GM19463 (cell line): ENCODE results near the gene C6orf52.
"Not testable (repeated sequence)": the region's sequence is repeated elsewhere in the genome, so short reads cannot be mapped to it uniquely, and the experiment has no call there.

Experiments
- ATAC-seq: cut with Tn5 transposase; IDR thresholded peaks from one replicate; pipeline ENCODE4 v1.9.1; 2021; ENCODE audit warnings: mild to moderate bottlenecking, moderate library complexity; ENCODE audit not compliant: unreplicated experiment

C6orf52 gene

DNA sequence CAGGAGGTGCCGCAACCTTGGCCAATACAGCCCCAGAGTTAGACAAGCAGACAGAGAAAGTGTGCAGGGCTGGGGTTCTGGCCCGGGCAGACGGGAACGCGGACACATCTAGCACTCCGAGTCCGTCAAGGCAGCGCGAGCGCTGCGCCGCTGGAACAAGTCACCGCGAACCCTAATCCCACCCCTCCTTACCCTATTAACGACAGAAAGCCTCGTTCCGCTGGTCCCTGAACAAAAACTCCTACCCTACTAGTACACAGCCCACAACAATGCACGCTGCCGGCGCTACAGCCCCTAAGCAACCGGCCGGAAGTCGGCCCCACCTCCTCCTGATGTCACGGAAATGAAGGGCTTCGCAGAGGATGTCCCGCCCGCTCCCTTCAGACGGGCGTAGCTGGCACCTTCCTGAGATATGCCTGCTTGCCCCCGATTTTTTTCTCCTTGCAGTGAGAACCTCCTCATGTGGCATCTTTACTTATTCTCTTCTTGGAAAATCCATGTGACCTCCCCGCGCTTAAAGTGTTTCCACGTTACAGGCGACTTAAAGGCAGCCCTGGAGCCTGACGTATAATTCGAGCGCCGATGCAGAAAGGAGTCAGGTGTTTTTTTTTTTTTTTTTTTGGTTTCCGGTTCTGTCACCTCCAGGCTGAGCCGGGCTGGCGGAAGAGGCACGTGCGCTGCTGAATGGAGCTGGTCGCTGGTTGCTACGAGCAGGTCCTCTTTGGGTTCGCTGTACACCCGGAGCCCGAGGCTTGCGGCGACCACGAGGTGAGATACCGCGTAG is at the start of gene C6orf52, which contains the start of gene PAK1IP1:
C6orf52 (minus strand) TSS at position 315 of the 784 bp plus-strand sequence. CDS start 7,066 bp downstream, outside the sequence.
PAK1IP1 (plus strand) TSS at position 671 of the 784 bp plus-strand sequence; CDS start at position 685, 14 bp downstream.
- ATAC-seq = peak; percentile 99

DNA sequence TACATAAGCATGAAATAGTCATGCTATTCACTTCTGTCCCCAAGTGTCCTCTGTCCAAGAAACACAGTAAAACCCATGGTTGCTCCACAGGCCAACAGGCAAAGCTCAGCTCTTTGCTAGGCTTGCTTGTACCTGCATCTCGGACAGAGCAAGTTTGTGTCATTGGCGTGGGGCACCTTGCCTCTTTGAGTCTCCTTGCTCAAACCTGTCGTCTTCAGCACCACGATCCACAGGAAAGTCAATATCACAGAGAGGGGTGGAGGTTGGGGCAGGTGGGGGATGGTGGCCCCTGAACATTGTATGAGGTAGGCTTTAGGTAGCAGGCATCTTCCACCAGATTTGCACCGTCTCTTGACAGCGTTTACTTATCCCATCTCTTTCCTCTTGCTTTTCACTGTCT is 49.1 kb upstream of the C6orf52 start:
- ATAC-seq = no peak

DNA sequence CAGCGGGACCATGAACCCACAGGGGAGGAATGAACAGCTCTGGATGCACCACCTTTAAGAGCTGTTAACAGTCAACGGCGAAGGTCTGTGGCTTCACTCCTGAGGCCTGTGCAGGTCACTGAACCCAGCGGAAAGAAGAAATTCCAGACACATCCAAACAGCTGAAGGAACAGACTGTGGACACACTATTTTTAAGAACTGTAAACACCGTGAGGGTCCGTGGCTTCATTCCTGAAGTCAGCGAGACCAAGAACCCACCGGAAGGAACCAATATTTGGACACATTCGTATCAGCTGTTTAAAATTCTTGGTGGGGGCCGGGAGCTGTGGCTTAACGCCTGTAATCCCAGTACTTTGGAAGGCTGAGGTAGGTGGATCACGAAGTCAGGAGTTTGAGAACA is 47.8 kb upstream of the C6orf52 start:
- ATAC-seq = no peak

DNA sequence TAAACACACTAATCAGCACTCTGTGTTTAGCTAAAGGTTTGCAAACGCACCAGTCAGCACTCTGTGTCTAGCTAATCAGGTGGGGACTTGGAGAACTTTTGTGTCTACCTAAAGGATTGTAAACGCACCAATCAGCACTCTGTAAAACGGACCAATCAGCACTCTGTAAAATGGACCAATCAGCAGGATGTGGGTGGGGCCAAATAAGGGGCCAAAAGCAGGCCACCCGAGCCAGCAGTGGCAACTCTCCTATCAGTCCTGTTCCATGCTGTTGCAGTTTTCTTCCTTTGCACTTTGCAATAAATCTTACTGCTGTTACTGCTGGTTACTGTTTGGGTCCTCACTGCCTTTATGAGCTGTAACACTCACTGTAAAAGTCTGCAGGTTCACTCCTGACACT is 47.2 kb upstream of the C6orf52 start:
- not testable (repeated sequence) for ATAC-seq

DNA sequence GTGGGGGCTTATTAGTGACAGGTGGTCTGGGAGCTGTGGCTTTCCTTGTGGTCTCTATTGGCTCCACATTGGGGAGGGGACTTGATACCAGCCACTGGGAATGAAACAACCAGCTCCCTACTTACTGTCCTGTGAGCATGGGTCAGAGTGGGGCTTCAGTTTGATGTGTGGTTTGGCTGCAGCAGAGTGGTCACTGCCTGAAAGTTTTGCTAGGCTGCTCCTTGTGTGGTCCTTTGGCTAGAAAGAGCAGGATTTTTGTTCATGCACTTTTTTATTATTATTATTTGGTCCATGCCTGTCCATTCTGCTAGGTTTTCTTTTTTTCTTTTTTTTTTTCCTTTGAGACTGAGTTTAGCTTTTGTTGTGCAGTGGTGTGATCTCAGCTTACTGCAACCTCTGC is 45.6 kb upstream of the C6orf52 start:
- no peak for ATAC-seq

DNA sequence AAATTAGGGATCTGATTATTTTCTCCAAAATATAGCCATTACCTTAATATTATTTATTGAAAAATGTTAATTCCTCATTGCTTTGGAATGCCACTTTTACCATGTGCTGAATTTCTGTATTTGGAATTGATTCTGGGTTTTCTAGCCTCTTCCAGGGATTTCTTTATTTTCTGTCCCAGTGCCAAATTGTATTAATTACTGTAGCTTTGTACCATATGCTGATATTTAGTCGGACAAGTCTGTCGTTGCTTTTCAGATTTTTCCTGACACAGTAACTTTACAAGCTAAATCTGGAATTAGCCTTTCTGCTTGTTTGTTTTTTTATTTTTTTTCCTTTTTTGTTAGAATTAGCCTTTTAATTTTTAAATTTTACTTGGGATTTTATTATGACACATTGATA is 42.3 kb upstream of the C6orf52 start:
- ATAC-seq = no peak

DNA sequence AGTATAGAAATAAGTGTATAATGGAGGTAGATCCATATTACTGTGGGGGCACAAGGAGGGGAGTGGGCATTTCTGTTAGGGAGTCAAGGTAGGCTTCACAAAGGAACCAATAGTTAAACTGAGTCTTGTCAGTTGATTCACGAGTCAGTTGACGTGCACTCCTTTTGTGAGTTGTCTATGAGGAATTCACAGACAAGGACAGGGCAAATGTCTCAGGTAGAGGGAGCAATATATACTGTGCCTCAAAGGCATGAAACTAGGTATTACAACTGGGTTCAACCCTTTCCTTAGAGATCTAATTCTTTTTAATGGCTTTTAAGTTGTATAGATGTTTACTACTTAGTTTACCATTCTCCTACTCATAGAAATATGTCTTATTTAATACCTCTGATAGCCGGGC is 39.4 kb upstream of the C6orf52 start:
- no peak for ATAC-seq

DNA sequence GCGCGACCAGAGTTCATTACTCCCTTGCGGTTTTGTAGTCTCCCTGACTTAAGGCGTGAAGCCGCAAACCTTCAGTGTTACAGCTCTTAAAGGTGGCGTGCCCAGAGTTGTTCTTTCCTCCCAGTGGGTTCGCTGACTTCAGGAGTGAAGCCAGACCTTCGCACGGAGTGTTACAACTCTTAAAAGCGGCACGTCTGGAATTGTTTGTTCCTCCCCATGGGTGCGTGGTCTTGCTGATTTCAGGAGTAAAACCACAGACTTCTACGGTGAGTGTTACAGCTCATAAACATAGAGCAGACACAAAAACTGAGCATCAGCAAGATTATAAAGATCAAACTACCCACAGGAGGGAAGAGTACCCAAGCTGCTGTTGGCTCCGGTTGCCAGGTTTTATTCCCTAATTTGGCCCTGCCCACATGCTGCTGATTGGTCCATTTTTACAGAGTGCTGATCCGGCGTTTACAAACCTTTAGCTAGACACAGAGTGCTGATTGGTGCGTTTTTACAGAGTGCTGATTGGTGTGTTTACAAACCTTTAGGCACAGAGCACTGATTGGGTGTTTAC is 38.8 kb upstream of the C6orf52 start:
- ATAC-seq = no peak

DNA sequence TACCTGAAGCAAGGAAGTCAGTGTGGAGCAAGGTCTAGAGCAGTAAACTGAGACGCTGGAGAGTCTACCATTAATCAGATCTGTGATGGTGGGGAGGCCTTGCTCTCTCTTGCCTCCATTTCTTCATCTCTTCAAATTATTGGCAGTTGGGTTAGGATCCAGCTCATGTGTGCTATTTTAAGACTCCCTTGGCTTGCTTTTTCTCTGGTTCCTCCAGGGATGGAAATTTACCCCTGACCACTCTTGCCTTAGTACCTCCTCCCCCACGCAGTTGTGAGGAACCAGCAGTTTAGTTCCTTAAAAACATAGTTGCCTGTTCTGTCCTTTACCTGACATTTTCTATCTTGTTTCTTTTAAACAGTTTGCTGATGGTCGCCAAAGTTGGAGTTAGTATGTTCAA is 35.8 kb upstream of the C6orf52 start:
- ATAC-seq = no peak

DNA sequence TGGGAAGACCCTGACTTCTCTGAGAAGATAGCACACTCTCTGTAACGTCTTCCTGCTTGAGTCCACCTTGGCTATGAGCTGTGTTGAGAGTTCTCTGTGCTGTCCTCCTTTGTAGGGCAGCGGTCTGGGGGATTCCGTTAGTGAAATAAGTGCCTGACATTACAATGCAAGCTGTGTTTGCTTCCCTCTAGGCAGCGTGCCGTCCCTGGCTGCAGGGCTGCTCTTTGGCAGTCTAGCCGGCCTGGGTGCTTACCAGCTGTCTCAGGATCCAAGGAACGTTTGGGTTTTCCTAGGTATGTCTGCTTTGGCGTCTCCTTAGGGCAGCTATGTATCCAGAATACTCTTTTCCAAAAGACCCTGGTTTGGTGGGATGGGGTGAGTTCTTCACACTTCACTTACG is 31.3 kb upstream of the C6orf52 start:
- no peak for ATAC-seq

DNA sequence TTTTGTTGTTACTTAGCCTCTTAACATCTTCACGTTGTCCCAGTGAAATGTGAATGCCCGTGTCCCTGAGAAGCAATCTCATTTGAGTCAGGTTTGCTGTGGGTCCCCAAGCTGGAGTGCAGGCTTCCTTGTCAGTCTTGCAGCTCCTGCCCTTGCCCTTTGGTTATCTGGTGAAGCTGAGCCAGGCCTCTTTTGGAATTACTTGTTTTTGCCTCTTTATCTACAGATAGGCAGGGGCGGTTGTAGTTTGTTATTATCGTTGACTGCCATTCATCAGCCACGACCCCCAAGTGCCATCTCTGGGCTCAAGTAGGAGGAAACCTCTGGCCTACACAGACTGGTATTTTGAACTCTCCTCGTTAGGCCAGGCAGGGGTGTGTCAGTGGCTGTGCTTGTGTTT is 30.6 kb upstream of the C6orf52 start:
- ATAC-seq = no peak

DNA sequence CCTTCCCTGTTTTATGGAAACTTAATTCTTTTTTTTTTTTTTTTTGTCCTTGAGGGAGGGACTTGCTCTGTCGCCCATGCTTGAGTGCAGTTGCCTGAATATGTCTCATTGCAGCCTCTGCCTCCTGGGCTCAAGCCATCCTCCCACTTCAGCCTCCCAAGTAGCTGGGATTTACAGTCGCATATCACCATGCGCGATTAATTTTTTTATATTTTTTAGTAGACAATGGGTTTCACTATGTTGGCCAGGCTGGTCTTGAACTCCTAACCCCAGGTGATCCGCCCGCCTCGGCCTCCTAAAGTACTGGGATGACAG is 29.1 kb upstream of the C6orf52 start:
- no peak for ATAC-seq

DNA sequence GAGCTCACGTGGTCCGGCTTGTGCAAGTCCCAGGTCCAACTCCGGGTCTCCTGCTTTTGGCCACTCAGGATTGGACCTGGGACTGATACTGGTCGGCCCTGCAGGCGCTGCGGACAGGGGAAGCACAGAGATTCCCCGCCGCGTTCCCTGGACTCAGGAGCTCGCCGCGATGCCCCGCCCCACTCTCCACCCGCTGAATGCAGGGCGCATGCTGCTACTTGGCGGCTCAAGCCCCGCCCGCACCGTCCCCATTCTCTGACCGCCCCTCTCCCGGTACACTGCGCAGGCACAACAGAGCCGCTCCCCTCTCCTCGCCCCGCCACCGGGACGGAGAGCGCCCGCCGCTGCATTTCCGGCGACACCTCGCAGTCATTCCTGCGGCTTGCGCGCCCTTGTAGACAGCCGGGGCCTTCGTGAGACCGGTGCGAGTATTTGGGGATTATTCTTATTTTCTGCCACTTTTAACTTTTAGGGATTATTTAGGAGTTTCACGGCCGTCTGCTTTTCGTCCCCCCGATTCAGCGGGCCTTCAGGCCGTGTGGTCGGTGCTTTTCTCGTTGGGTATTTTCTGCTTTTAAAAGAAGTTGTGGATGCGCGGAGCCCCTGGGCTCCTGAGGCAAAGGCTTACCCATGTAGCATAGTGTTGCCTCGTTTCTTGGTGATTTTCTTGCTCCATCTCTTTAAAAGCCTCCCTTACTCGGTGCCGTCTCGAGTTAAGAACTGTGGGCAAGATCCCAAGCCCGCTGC is 28.6 kb upstream of the C6orf52 start, which contains the start of gene TMEM14C:
TMEM14C (plus strand) TSS at position 251 of the 747 bp plus-strand sequence. CDS start 1,544 bp downstream, outside the sequence.
- ATAC-seq = peak; percentile 95

DNA sequence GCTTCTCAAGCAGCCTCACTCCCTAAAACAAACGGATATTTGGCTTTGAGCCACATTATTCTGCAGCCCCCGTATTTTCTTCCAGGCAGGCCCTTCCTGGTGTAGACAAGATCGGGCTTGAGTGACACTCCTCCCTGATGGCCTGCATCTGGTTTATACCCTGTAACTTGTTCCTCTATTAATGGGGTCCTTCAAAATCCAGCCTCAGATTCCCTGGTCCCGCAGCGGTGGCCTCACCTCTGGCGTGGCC is 28.1 kb upstream of the C6orf52 start:
- ATAC-seq = no peak

DNA sequence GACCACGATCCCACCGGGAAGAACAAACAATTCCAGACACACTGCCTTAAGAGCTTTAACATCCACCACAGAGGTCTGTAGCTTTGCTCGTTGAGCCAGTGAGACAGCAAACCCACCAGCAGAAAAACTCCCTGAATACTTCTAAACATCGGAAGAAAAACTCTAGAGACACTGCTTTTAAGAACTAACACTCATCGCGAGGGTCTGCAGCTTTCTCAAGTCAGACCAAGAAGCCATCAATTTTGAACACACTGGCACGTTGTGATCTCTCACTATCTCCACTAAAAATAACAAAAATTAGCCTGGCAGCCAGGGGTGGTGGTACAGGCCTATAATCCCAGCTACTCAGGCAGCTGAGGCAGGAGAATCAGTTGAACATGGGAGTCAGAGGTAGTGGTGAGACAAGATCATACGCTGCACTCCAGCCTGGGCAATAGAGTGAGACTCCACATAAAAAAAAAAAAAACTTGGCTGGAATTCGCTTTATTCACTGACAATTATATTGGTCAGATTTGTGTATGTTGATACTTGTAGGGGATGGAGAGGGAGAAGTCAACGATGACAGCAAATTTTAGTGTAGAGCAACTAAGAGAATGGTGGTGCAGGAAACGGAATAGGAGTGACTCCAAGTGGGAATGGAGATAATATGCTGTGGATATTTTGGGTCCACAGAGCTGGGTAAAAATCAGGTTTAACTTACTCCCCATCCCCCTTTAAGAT is 27.6 kb upstream of the C6orf52 start:
- no peak for ATAC-seq

DNA sequence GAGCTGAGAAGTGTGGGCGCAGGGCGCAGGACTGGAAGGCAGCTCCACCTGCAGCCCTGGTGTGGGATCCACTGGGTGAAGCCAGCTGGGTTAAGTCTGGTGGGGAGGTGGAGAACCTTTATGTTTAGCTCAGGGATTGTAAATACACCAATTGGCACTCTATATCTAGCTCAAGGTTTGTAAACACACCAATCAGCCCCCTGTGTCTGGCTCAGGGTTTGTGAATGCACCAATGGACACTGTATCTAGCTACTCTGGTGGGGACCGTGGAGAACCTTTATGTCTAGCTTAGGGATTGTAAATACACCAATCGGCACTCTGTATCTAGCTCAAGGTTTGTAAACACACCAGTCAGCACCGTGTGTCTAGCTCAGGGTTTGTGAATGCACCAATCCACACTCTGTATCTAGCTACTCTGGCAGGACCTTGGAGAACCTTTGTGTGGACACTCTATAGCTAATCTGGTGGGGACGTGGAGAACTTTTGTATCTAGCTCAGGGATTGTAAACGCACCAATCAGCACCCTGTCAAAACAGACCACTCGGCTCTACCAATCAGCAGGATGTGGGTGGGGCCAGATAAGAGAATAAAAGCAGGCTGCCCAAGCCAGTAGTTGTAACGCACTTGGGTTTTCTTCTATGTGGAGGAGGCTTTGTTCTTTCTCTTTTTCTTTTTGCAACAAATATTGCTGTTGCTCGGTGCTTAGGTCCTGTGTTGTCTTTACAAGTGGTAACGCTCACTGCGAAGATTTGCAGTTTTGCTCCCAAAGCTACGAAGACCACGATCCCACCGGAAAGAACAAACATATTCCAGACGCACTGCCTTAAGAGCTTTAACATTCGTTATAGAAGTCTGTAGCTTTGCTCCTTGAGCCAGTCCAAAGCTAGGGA is 26.8 kb upstream of the C6orf52 start:
- not testable (repeated sequence) for ATAC-seq

DNA sequence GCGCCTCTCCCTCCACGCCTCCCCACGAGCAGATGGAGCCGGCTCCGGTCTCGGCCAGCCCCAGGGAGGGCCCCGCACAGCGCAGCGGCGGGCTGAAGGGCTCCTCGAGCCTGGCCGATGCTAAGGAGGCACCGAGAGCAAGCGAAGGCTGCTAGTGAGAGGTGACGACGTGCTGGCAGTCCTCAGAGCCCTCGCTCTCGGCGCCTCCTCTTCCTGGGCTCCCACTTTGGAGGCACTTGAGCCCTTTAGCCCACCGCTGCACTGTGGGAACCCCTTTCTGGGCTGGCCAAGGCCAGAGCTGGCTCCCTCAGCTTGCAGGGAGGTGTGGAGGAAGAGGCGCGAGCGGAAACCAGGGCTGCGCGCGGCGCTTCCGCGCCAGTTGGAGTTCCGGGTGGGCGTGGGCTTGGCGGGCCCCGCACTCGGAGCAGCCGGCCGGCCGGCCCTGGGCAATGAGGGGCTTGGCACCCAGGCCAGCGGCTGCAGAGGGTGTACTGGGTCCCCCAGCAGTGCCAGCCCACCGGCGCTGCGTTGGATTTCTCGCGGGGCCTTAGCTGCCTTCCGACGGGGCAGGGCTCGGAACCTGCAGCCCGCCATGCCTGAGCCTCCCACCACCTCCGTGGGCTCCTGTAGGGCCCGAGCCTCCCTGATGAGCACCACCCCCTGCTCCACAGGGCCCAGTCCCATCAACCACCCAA is 26.0 kb upstream of the C6orf52 start:
- ATAC-seq = peak; percentile 10

DNA sequence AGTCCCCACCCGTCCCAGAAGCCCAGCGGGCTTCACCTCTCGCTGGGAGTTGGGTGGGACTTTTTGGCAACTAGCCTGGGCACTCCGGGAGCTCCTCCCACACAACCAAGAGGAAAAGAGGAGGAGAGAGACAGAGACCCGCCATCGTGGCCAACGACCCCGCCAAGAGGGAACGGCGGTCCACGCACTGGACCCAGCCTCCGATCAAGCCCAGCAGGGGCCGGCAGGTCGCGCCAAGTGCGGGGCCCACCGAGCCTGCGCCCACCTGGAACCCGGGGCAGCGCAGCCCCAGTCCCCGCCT is 25.5 kb upstream of the C6orf52 start:
- no peak for ATAC-seq

DNA sequence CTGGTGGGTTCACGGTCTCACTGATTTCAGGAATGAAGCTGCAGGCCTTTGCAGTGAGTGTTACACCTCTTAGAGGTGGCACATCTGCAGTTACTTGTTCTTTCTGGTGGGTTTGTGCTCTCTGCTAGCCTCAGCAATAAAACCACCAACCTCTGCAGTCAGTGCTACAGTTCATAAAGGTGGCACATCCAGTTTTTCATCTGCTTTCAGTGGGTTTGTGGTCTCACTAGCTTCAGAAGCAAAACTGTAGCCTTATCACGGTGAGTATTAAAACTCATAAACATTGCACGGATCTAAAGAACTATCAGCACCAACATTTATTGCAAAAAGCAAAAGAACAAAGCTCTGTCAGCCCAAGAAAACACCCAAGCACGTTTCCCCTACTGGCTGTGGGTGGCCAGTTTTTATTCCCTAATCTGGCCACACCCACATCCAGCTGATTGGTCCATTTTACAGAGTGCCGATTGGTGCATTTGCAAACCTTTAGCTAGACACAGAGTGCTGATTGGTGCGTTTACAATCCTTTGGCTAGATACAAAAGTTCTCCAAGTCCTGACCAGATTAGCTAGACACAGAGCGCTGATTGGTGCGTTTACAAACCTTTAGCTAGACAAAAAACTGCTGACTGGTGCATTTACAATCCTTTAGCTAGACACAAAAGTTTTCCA is 25.0 kb upstream of the C6orf52 start:
- no peak for ATAC-seq

DNA sequence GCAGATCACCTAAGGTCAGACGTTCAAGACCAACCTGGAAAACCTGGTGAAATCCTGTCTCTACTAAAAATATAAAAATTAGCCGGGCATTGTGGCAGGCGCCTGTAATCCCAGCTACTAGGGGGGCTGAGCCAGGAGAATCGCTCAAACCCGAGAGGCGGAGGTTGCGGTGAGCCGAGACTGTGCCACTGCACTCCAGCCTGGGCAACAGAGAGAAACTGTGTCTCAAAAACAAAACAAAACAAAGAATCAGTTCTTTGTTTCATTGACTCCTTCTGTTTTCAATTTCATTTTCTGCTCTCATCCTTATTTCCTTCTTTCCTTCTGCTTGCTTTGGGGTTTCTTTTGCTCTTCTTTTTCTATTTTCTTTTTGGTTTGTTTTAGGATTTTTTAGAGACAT is 19.5 kb upstream of the C6orf52 start:
- ATAC-seq = no peak
